Keratinocyte (primary cell): ENCODE measurements around the gene SORBS1. TPM values are rescaled to one million over a fixed set of nuclear protein-coding genes. Genes with fewer than 3 reads are reported as not detected.

Experiments
- DNase-seq: peaks from one replicate; pipeline ENCODE4 v3.0.0-alpha.2; 2011; ENCODE audit warnings: low read depth, missing footprints, low spot score
- FAIRE-seq: peaks from 2 replicates; lab custom pipeline; 2011; peaks lifted over from hg19 to GRCh38; lab: Jason Lieb, UNC
- H2AFZ ChIP-seq: 2 replicates; pipeline ENCODE4 v1.6.0; 2012; ENCODE audit warnings: low read length, control low read depth, inconsistent platforms; ENCODE audit not compliant: control insufficient read depth
- H3K27ac ChIP-seq: 2 replicates; pipeline ENCODE4 v1.5.1; 2011; ENCODE audit warnings: low read length; ENCODE audit not compliant: control insufficient read depth, insufficient read depth
- H3K27me3 ChIP-seq: 3 replicates; pipeline ENCODE4 v1.6.0; 2011; ENCODE audit warnings: low read length; ENCODE audit not compliant: control insufficient read depth, insufficient read depth; ENCODE audit errors: extremely low read depth
- H3K36me3 ChIP-seq, 2 experiments: 2 replicates in 1 of 2; 3 replicates in 1 of 2; pipeline ENCODE4 v1.5.1; 2011; ENCODE audit warnings: low read length in 2 of 2, mild to moderate bottlenecking in 1 of 2; ENCODE audit not compliant: control insufficient read depth in 2 of 2, insufficient read depth in 2 of 2; ENCODE audit errors: extremely low read depth in 1 of 2
- H3K4me1 ChIP-seq: 3 replicates; pipeline ENCODE4 v1.5.1; 2011; ENCODE audit warnings: low read length; ENCODE audit not compliant: control insufficient read depth, insufficient read depth; ENCODE audit errors: extremely low read depth
- H3K4me2 ChIP-seq: 3 replicates; pipeline ENCODE4 v1.6.0; 2011; ENCODE audit warnings: low read depth, low read length; ENCODE audit not compliant: control insufficient read depth, insufficient read depth; ENCODE audit errors: extremely low read depth
- H3K4me3 ChIP-seq, 3 experiments: fragments of 200-600 bp in 1 of 3; sonication (generic) in 1 of 3; 2 replicates in 2 of 3; 3 replicates in 1 of 3; pipeline ENCODE4 v1.5.1; 2011 to 2016; ENCODE audit warnings: low read length in 3 of 3, mild to moderate bottlenecking in 3 of 3, control low read depth in 2 of 3, inconsistent platforms in 1 of 3, low read depth in 1 of 3, mixed read lengths in 1 of 3, mixed run types in 1 of 3, moderate library complexity in 1 of 3; ENCODE audit not compliant: control insufficient read depth in 2 of 3, insufficient read depth in 2 of 3; ENCODE audit errors: extremely low read depth in 1 of 3
- H3K79me2 ChIP-seq: 2 replicates; pipeline ENCODE4 v1.6.0; 2012; ENCODE audit warnings: low read length; ENCODE audit not compliant: control insufficient read depth, insufficient read depth
- H3K9ac ChIP-seq: 3 replicates; pipeline ENCODE4 v1.6.0; 2011; ENCODE audit warnings: low read length; ENCODE audit not compliant: control insufficient read depth, insufficient read depth; ENCODE audit errors: extremely low read depth
- H3K9me1 ChIP-seq: 3 replicates; pipeline ENCODE4 v1.6.0; 2011; ENCODE audit warnings: low read length; ENCODE audit not compliant: control insufficient read depth, insufficient read depth; ENCODE audit errors: extremely low read depth
- H3K9me3 ChIP-seq: 2 replicates; pipeline ENCODE4 v1.5.1; 2012; ENCODE audit warnings: low read depth, low read length; ENCODE audit not compliant: control insufficient read depth
- H4K20me1 ChIP-seq: 3 replicates; pipeline ENCODE4 v1.6.0; 2011; ENCODE audit warnings: low read length; ENCODE audit not compliant: control insufficient read depth, insufficient read depth; ENCODE audit errors: extremely low read depth
- EZH2 ChIP-seq: IDR thresholded peaks from one replicate; pipeline ENCODE4 v1.6.1; 2012; ENCODE audit warnings: inconsistent platforms, mild to moderate bottlenecking, low read length, moderate library complexity
- dilution Hi-C: fragments of 300-500 bp; cut with MboI; formaldehyde crosslinking; loops from one replicate; pipeline ENCODE4 v1.7.0; 2020; ENCODE audit warnings: low sequenced_read_pairs; ENCODE audit not compliant: extremely low pct_ligation_motif_present
- polyA plus RNA-seq, 5 experiments: library from polyadenylated mRNA; depleted of rRNA in 3 of 5; stranded (reverse) in 3 of 5; stranded (forward) in 1 of 5; unstranded in 1 of 5; fragments of >200 nt; gene quantifications; 1 replicate in 1 of 5; 2 replicates in 3 of 5; 3 replicates in 1 of 5; pipeline versions ENCODE4 v1.2.1 to v1.2.3, GENCODE V29; 2011 to 2012; ENCODE audit warnings: missing spikeins in 2 of 5, low read depth in 1 of 5, low replicate concordance in 1 of 5
- TF ChIP-seq, protein P1 (sequence below), 3 experiments: IDR thresholded peaks in 1 of 3; conservative IDR thresholded peaks in 1 of 3; optimal IDR thresholded peaks in 1 of 3; 2 replicates in 2 of 3; 3 replicates in 1 of 3; pipeline versions ENCODE3 to v1.5.1; 2011; ENCODE audit warnings: low read length in 3 of 3, mild to moderate bottlenecking in 3 of 3, moderate library complexity in 2 of 3, control low read depth in 1 of 3, inconsistent platforms in 1 of 3; ENCODE audit not compliant: insufficient read depth in 2 of 3; ENCODE audit errors: extremely low read depth in 1 of 3

The SORBS1 gene
- polyA plus RNA-seq, 1 donor (not counting 4 experiments of a cell fraction or from before 2014, with no cell fraction given), result 0.42 TPM

DNA sequence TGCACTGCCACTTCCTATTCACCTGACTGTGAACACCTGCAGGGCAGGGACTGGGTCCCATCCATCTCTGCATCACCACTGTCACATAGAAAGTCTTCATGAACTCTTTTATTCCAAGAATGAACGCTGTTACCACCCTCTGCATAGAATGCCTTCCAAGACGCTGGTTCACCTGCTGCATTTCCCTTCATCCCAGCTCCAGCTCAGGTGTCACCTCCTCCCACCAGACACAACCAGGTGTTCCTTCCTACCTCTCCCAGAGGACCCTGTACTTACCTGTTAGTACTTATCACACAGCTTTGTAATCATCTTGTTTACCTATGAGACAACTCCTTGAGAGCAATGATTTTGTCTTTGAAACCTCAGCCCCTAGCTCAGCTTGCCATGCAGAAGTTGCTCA is 31.1 kb downstream of the SORBS1 start:
- Histone ChIP-seq H3K4me2 (no peak overlapping the region), H3K9me1 (no peaks in the 10 kb centered on the region), H3K9ac (no peak overlapping the region), H3K4me3 (no peak overlapping the region), H3K9me3 (no peaks in the 10 kb centered on the region), H2AFZ (no peak overlapping the region), H4K20me1 (no peaks in the 10 kb centered on the region), H3K36me3 (no peaks in the 10 kb centered on the region), H3K27me3 (no peaks in the 10 kb centered on the region), H3K4me1 (no peaks in the 10 kb centered on the region), H3K27ac (no peak overlapping the region), H3K79me2 (no peaks in the 10 kb centered on the region)
- dilution Hi-C loops, result no loop called here
- DNase-seq (no peak), FAIRE-seq (no peak)
- TF ChIP-seq EZH2, result no peak
- TF ChIP-seq, protein P1, sequence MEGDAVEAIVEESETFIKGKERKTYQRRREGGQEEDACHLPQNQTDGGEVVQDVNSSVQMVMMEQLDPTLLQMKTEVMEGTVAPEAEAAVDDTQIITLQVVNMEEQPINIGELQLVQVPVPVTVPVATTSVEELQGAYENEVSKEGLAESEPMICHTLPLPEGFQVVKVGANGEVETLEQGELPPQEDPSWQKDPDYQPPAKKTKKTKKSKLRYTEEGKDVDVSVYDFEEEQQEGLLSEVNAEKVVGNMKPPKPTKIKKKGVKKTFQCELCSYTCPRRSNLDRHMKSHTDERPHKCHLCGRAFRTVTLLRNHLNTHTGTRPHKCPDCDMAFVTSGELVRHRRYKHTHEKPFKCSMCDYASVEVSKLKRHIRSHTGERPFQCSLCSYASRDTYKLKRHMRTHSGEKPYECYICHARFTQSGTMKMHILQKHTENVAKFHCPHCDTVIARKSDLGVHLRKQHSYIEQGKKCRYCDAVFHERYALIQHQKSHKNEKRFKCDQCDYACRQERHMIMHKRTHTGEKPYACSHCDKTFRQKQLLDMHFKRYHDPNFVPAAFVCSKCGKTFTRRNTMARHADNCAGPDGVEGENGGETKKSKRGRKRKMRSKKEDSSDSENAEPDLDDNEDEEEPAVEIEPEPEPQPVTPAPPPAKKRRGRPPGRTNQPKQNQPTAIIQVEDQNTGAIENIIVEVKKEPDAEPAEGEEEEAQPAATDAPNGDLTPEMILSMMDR (optimal IDR thresholded peaks at IDR 0.05 in 1 of 3, IDR thresholded peaks at IDR 0.05 in 1 of 3, conservative IDR thresholded peaks at IDR 0.05 in 1 of 3; ENCODE audit: extremely low read depth in 1 of 3, insufficient read depth in 2 of 3, low read length in 3 of 3), result no peak

DNA sequence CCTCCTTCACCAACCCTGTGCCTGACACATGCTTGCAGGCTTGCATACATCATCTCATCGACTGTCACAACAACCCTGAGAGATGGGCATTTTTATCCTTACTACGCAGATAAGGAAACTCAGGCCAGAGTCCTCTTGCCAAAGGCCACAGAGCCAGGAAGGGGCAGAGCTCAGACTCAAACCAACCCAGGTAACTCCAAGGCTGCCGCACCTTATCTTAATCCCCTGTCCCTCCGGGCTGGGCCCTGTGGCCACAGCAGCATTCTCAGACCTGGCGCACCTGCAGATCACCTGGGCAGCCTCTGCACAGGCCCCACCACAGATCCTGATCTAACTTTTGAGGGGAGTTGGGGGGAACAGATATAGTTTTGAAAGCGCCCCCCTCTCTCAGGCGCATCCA is 35.1 kb downstream of the SORBS1 start:
- Histone ChIP-seq H3K27me3 (no peaks in the 10 kb centered on the region), H3K79me2 (no peaks in the 10 kb centered on the region), H3K36me3 (no peaks in the 10 kb centered on the region), H3K9me3 (no peaks in the 10 kb centered on the region), H4K20me1 (no peaks in the 10 kb centered on the region), H3K9me1 (no peaks in the 10 kb centered on the region), H2AFZ (no peak overlapping the region), H3K9ac (no peak overlapping the region), H3K4me1 (no peaks in the 10 kb centered on the region), H3K4me2 (no peak overlapping the region), H3K27ac (no peak overlapping the region), H3K4me3 (no peak overlapping the region)
- dilution Hi-C loops, result no loop called here
- TF ChIP-seq, protein P1 (optimal IDR thresholded peaks at IDR 0.05 in 1 of 3, IDR thresholded peaks at IDR 0.05 in 1 of 3, conservative IDR thresholded peaks at IDR 0.05 in 1 of 3; ENCODE audit: extremely low read depth in 1 of 3, insufficient read depth in 2 of 3, low read length in 3 of 3), result no peak
- no peak for TF ChIP-seq EZH2
- DNase-seq (no peak), FAIRE-seq (no peak)
